ENCODE results near the gene TEKT2.
A peak's percentile ranks its signal among the peaks of the same experiment; 100 is the strongest.

TEKT2 gene

DNA sequence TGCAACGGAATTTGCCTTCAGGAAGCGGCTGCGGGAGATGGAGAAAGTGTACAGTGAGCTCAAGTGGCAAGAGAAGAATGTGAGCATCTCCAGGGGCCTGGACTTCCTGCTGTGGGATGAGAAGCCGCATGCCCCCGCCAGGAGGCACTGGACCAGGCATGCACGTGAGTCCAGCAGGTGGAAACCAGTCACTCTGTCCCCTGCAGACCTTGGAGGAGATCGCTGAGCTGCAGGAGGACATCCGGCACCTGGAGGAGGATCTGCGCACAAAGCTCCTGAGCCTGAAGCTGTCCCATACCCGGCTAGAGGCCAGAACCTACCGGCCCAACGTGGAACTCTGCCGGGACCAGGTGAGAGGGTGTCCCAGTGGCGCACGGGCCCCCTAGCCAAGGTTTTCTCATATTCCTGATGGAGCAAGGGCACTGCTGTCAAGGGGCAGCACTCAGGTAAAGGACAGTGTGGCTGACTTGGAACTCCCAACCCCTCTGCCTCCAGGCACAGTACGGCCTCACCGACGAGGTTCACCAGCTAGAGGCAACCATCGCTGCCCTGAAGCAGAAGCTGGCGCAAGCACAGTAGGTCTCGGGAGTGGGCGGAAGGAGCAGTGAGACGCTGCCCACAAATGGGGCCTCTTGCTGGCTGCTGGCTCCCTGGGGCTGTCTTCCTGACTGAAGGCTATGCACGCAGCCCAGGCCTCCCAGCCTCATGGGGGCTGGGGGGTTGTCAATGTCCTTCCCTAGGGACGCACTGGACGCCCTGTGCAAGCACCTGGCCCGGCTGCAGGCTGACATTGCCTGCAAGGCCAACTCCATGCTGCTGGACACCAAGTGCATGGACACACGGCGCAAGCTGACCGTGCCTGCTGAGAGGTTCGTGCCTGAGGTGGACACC is 3.6 kb downstream of the TEKT2 start:
- peak; percentile 22 for DNase-seq (ENCODE audit: low spot score)
- TF ChIP-seq, protein P1, sequence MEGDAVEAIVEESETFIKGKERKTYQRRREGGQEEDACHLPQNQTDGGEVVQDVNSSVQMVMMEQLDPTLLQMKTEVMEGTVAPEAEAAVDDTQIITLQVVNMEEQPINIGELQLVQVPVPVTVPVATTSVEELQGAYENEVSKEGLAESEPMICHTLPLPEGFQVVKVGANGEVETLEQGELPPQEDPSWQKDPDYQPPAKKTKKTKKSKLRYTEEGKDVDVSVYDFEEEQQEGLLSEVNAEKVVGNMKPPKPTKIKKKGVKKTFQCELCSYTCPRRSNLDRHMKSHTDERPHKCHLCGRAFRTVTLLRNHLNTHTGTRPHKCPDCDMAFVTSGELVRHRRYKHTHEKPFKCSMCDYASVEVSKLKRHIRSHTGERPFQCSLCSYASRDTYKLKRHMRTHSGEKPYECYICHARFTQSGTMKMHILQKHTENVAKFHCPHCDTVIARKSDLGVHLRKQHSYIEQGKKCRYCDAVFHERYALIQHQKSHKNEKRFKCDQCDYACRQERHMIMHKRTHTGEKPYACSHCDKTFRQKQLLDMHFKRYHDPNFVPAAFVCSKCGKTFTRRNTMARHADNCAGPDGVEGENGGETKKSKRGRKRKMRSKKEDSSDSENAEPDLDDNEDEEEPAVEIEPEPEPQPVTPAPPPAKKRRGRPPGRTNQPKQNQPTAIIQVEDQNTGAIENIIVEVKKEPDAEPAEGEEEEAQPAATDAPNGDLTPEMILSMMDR (IDR thresholded peaks at IDR 0.05; ENCODE audit: extremely low read depth, missing control alignments), result no peak

DNA sequence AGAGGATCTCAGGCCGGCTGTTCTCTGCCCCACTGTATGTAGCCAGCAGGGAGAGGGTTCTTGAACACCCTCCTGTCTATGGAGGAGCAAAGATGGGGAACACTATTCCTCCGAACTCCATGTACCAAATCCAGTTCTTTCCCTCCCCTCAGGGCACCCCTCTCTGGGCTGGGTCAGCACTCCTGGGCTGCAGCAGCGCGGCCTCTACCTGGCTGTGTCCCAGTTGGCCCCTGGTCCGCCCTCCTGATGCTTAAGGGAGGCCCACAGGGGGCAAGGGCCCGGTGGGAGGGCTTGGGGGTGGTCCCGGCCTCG is 4.3 kb downstream of the TEKT2 start:
- TF ChIP-seq, protein P1 (IDR thresholded peaks at IDR 0.05; ENCODE audit: extremely low read depth, missing control alignments), result no peak
- no peak for DNase-seq (ENCODE audit: low spot score)

DNA sequence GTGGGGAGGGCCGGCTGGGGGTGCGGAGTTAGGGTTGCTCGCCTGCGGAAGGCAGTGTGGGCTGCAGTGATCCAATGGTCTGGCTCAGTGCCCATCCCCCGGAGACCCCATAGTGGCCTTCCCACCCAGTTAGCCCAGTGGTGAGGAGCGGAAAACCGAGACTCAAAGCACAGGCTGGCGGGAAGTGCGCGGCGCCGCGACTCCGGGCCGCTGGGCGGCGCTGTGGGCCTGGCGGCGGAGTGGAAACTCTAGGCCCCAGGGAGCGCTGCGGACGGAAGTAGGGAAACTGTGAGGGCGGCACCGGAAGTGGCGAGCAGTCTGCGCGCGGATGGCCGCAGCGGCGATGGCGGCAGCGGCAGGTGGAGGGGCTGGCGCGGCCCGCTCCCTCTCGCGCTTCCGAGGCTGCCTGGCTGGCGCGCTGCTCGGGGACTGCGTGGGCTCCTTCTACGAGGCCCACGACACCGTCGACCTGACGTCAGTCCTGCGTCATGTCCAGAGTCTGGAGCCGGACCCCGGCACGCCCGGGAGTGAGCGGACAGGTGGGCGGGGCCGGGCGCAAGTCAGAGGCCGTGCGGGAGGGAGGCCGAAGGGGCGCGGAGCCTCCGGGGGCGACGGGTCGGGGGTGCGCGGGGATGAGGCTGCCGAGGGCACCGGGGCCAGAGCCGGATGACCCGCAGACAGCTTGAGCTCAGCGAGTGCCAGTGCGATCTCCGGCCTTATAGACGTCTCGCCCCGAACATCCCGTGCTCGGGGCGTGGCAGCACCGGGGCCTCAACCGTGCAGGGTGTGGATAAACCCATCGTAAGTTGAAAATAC is 4.9 kb downstream of the TEKT2 start, which contains the start of gene ADPRS:
ADPRS (plus strand) TSS at position 316 of the 816 bp plus-strand sequence; CDS start at position 329, 13 bp downstream.
- DNase-seq (ENCODE audit: low spot score), result peak; percentile 98
- TF ChIP-seq, protein P1 (IDR thresholded peaks at IDR 0.05; ENCODE audit: extremely low read depth, missing control alignments), result peak; percentile 97

DNA sequence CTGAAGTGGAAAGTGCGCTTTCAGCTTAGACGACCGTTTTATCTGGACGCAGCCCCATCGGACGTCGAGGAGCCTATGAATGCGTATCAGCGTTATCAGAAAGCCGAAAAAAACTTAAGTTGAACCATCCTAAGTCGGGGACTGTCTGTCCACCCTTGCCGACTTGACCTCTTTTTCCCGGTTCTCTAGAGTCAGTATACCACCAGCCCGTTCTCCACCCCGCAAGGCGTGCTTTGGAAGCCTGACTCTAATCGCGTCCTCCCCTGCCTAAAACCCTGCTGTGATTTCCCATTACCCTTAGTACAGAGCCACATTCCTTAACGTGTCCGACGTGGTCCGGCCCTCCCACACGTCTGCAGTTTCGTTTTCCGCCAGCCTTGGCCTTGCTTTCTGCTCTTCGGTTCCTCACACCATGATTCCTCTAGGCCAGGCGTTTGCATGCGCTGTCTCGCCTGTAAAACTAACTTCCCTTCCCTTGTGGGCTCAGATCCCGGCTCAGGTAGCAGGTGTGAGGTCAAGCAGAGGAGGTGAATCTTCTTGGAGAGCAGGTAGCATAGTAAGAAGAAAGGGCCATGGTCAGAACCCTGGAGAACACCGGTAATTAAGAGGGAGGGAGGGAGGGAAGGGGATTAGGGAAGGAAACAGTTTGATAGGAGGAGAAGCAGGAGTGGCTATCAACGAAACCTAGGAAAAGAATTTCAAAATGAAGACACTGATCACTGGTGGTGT is 5.7 kb downstream of the TEKT2 start:
- TF ChIP-seq, protein P1 (IDR thresholded peaks at IDR 0.05; ENCODE audit: extremely low read depth, missing control alignments), result no peak
- DNase-seq (ENCODE audit: low spot score), result peak; percentile 46

DNA sequence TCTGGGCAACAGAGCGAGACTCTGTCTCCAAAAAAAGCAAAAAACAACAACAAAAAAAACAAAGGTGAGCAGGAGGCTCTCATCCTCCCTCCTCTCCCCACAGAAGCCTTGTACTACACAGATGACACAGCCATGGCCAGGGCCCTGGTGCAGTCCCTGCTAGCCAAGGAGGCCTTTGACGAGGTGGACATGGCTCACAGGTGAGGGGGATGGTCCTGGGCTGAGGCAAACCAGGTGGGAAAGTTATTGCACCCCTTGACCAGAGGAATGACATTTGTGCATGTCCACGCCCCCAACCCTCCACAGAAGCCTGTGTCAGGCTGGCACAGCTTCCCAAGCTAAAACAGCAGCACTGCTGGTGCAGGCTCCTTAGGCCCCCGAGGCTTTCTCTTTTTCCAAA is 7.2 kb downstream of the TEKT2 start:
- TF ChIP-seq, protein P1 (IDR thresholded peaks at IDR 0.05; ENCODE audit: extremely low read depth, missing control alignments), result no peak
- DNase-seq (ENCODE audit: low spot score), result no peak

DNA sequence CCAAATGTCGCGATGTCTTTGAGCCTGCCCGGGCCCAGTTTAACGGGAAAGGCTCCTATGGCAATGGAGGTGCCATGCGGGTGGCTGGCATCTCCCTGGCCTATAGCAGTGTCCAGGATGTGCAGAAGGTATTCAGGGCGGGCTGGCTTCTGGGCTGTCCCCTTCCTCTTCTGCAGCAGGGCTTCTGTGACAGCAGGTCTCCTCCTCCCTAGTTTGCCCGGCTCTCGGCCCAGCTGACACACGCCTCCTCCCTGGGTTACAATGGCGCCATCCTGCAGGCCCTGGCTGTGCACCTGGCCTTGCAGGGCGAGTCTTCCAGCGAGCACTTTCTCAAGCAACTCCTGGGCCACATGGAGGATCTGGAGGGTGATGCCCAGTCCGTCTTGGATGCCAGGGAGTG is 7.8 kb downstream of the TEKT2 start:
- TF ChIP-seq, protein P1 (IDR thresholded peaks at IDR 0.05; ENCODE audit: extremely low read depth, missing control alignments), result no peak
- DNase-seq (ENCODE audit: low spot score), result no peak
